Smooth muscle cell (in vitro differentiated cells): ENCODE results near the gene C3orf49. TPM values are rescaled to one million over a fixed set of nuclear protein-coding genes. Genes with fewer than 3 reads are reported as not detected.

Source experiments
- DNase-seq: peaks from one replicate; lab custom pipeline; 2025; ENCODE audit not compliant: unreplicated experiment; lab: John Stamatoyannopoulos, UW
- H2AFZ ChIP-seq: fragments of 200-600 bp; sonication (generic); 2 replicates; pipeline ENCODE4 v1.6.0; 2016; ENCODE audit warnings: antibody characterized with exemption, low read depth, mild to moderate bottlenecking
- H3F3A ChIP-seq: fragments of 200-600 bp; sonication (generic); 2 replicates; pipeline ENCODE4 v1.6.0; 2017; ENCODE audit warnings: antibody characterized with exemption, low read depth
- H3K27ac ChIP-seq: fragments of 200-600 bp; sonication (generic); 2 replicates; pipeline ENCODE4 v1.5.1; 2016; ENCODE audit warnings: low read depth, mild to moderate bottlenecking
- H3K27me3 ChIP-seq: fragments of 200-600 bp; sonication (generic); 2 replicates; pipeline ENCODE4 v1.6.1; 2016; ENCODE audit warnings: low read depth, mild to moderate bottlenecking
- H3K36me3 ChIP-seq: fragments of 200-600 bp; sonication (generic); 2 replicates; pipeline ENCODE4 v1.5.1; 2016; ENCODE audit warnings: low read depth
- H3K4me1 ChIP-seq: fragments of 200-600 bp; sonication (generic); 2 replicates; pipeline ENCODE4 v1.5.1; 2016; ENCODE audit warnings: low read depth
- H3K4me2 ChIP-seq: fragments of 200-600 bp; sonication (generic); 2 replicates; pipeline ENCODE4 v1.6.0; 2016; ENCODE audit warnings: mild to moderate bottlenecking
- H3K4me3 ChIP-seq: fragments of 200-600 bp; sonication (generic); 2 replicates; pipeline ENCODE4 v1.5.1; 2016; ENCODE audit warnings: mild to moderate bottlenecking
- H3K79me2 ChIP-seq: fragments of 200-600 bp; sonication (generic); 2 replicates; pipeline ENCODE4 v1.6.0; 2016; ENCODE audit warnings: low read depth, mild to moderate bottlenecking
- H3K9ac ChIP-seq: fragments of 200-600 bp; sonication (generic); 2 replicates; pipeline ENCODE4 v1.6.0; 2016; ENCODE audit warnings: low read depth
- H3K9me3 ChIP-seq: fragments of 200-600 bp; sonication (generic); replicated peaks from 2 replicates; pipeline ENCODE4 v1.5.1; 2016; ENCODE audit warnings: low read depth
- H4K20me1 ChIP-seq: fragments of 200-600 bp; sonication (generic); 2 replicates; pipeline ENCODE4 v1.6.0; 2016; ENCODE audit warnings: low read depth
- WGBS: methylation state at CpG from one replicate; pipeline ENCODE4 v1.1.7; 2016; ENCODE audit warnings: low lambda C conversion rate; 5-methylcytosine and 5-hydroxymethylcytosine counted together
- polyA plus RNA-seq: library from polyadenylated mRNA; unstranded; fragments of >200 nt; fragmentation: Nextera tagmentation; extraction: Ambion mirVana; gene quantifications from 2 replicates; pipeline ENCODE4 v1.2.1, GENCODE V29; 2016
- total RNA-seq: library from RNA; depleted of rRNA; stranded (reverse); fragments of >200 nt; gene quantifications from 2 replicates; pipeline ENCODE4 v1.2.3, GENCODE V29; 2014
- TF ChIP-seq, protein P1 (sequence below): fragments of 200-600 bp; sonication (generic); IDR thresholded peaks from 2 replicates; pipeline ENCODE4 v1.5.1; 2017; ENCODE audit warnings: borderline replicate concordance, mild to moderate bottlenecking, antibody characterized with exemption; ENCODE audit not compliant: insufficient read depth, poor library complexity, severe bottlenecking

The C3orf49 gene
- total and polyA plus RNA-seq, 2 experiments from 2014 or later = not detected

GRCh38 chr3:63830526-63830925 is 11.4 kb downstream of the C3orf49 start:
- no peak overlapping the region for H3K4me2 ChIP-seq
- H3K27ac ChIP-seq = no peak overlapping the region
- no peak overlapping the region for H3K4me3 ChIP-seq
- DNase-seq = no peak
- H3K9me3 ChIP-seq = no peaks in the 10 kb centered on the region
- no peaks in the 10 kb centered on the region for H3K79me2 ChIP-seq
- TF ChIP-seq, protein P1, sequence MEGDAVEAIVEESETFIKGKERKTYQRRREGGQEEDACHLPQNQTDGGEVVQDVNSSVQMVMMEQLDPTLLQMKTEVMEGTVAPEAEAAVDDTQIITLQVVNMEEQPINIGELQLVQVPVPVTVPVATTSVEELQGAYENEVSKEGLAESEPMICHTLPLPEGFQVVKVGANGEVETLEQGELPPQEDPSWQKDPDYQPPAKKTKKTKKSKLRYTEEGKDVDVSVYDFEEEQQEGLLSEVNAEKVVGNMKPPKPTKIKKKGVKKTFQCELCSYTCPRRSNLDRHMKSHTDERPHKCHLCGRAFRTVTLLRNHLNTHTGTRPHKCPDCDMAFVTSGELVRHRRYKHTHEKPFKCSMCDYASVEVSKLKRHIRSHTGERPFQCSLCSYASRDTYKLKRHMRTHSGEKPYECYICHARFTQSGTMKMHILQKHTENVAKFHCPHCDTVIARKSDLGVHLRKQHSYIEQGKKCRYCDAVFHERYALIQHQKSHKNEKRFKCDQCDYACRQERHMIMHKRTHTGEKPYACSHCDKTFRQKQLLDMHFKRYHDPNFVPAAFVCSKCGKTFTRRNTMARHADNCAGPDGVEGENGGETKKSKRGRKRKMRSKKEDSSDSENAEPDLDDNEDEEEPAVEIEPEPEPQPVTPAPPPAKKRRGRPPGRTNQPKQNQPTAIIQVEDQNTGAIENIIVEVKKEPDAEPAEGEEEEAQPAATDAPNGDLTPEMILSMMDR = no peak
- peaks cover 11% of the 10 kb centered on the region for H3K36me3 ChIP-seq
- no peaks in the 10 kb centered on the region for H3K27me3 ChIP-seq
- H3K9ac ChIP-seq = no peak overlapping the region
- 90% methylated on average over 6 of the region's 6 CpGs for WGBS
- no peaks in the 10 kb centered on the region for H3F3A ChIP-seq
- H3K4me1 ChIP-seq = no peaks in the 10 kb centered on the region
- no peaks in the 10 kb centered on the region for H4K20me1 ChIP-seq
- H2AFZ ChIP-seq = no peak overlapping the region

GRCh38 chr3:63832395-63832794 is 13.3 kb downstream of the C3orf49 start:
- Histone ChIP-seq H3K4me1 (no peaks in the 10 kb centered on the region), H4K20me1 (peaks cover 2% of the 10 kb centered on the region), H3K4me2 (no peak overlapping the region), H3K4me3 (no peak overlapping the region), H3F3A (no peaks in the 10 kb centered on the region), H3K79me2 (no peaks in the 10 kb centered on the region), H2AFZ (no peak overlapping the region), H3K27ac (no peak overlapping the region), H3K9ac (no peak overlapping the region), H3K36me3 (peaks cover 11% of the 10 kb centered on the region), H3K27me3 (no peaks in the 10 kb centered on the region), H3K9me3 (no peaks in the 10 kb centered on the region)
- no peak for DNase-seq
- WGBS = 97% methylated on average over 6 of the region's 6 CpGs
- TF ChIP-seq, protein P1 = no peak

DNA sequence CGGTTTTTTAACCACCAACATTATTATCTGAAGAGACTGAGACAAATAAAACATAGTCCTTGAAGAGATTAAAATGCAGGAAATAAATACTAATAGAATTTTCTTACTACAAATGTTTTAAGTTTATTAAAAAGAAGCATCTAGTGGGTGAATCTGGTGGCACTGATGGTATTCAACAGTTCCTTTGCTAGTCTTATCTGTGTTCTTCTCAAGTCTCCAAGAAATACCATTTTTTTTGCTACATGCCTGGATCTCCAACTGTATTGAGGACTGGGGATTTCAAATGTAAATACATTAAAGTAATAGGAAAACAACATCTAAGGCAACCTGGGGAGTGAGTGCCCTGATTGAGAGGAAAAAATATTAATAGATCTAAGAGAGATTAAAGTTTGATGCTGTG is 22.6 kb downstream of the C3orf49 start:
- H3F3A ChIP-seq = no peaks in the 10 kb centered on the region

GRCh38 chr3:63842127-63842526 is 23.0 kb downstream of the C3orf49 start:
- H3K9ac ChIP-seq = no peak overlapping the region
- peaks cover 7% of the 10 kb centered on the region for H3K79me2 ChIP-seq
- H3K36me3 ChIP-seq = no peaks in the 10 kb centered on the region
- H3K4me1 ChIP-seq = no peaks in the 10 kb centered on the region
- H2AFZ ChIP-seq = no peak overlapping the region
- DNase-seq = no peak
- H3F3A ChIP-seq = no peaks in the 10 kb centered on the region
- no peaks in the 10 kb centered on the region for H3K27me3 ChIP-seq
- H4K20me1 ChIP-seq = peaks cover 10% of the 10 kb centered on the region
- H3K27ac ChIP-seq = no peak overlapping the region
- H3K9me3 ChIP-seq = no peaks in the 10 kb centered on the region
- TF ChIP-seq, protein P1 = no peak
- no peak overlapping the region for H3K4me2 ChIP-seq
- no peak overlapping the region for H3K4me3 ChIP-seq

More for the DNA sequence above, 22.6 kb downstream of the C3orf49 start:
- Histone ChIP-seq H4K20me1 (peaks cover 10% of the 10 kb centered on the region), H3K27me3 (no peaks in the 10 kb centered on the region), H3K4me1 (no peaks in the 10 kb centered on the region), H3K4me2 (no peak overlapping the region), H3K36me3 (no peaks in the 10 kb centered on the region), H3K4me3 (no peak overlapping the region), H3K27ac (no peak overlapping the region), H3K9ac (no peak overlapping the region), H3K9me3 (no peaks in the 10 kb centered on the region), H3K79me2 (peaks cover 3% of the 10 kb centered on the region), H2AFZ (no peak overlapping the region)
- TF ChIP-seq, protein P1 = no peak
- WGBS = 0% methylated on average over 1 of the region's 1 CpG
- DNase-seq = no peak
